Measurements from ENCODE around the gene PCNX1.
"Not testable (repeated sequence)": the region's sequence is repeated elsewhere in the genome, so short reads cannot be mapped to it uniquely, and the experiment has no call there.

Gene PCNX1

DNA sequence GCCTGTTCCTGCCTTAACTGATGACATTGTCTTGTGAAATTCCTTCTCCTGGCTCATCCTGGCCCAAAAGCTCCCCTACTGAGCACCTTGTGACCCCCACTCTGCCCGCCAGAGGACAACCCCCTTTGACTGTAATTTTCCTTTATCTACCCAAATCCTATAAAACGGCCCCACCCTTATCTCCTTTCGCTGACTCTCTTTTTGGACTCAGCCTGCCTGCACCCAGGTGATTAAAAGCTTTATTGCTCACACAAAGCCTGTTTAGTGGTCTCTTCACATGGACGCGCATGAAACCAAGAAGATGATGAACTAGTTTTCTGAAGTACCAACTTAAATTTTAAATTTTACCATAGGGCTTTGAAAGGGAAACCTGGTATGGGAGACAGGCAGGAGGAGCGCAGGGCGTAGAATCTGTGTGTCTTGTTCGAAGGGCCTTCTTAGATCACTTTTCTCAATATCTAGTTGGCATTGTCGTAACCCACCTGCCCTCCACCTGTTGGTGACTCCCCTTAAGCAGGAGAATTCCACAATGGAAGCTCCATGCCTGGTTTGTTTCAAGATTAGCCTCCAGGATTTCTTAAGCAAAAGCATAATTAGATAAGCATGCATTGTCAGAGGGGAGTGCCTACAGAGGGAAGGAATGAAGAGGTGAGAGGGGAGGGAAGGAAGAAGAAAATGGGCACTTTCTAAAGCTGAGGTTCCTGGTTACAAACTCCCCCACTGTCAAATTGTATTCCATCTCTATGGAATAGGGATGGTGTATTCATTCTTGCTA, 222.6 kb downstream of the PCNX1 start:
- DNase-seq; ATAC-seq; H3K27ac Mint-ChIP-seq; H3K36me3 Mint-ChIP-seq (ENCODE audit: low read depth); H3K9me3 Mint-ChIP-seq; H3K27me3 Mint-ChIP-seq; H3K4me3 Mint-ChIP-seq: not testable (repeated sequence)
- peaks cover 12% of the 10 kb centered on the region for H3K4me1 Mint-ChIP-seq

DNA sequence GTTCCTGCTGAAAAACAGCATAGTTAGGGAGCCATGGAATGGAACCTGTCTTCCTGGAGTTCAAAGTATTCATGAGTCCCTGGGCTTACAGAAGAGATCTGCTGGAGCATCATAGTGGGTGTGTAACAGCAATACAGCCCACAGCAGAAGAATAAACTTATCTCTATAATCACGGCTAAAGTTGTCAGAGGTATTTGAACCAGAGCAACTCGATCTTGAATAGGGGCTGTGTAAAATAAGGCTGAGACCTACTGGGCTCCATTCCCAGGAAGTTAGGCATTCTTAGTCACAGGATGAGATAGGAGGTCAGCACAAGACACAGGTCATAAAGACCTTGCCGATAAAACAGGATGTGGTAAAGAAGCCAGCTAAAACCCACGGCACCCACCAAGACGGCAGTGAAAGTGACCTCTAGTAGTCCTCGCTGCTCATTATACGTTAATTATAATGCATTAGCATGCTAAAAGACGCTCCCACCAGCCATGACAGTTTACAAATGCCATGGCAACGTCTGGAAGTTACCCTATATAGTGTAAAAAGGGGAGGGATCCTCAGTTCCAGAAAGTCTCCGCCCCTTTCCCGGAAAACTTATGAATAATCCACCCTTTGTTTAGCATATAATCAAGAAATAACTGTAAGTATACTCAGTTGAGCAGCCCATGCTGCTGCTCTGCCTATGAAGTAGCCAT, 223.4 kb downstream of the PCNX1 start:
- H3K4me3 Mint-ChIP-seq, result no peak overlapping the region
- no peak for DNase-seq

DNA sequence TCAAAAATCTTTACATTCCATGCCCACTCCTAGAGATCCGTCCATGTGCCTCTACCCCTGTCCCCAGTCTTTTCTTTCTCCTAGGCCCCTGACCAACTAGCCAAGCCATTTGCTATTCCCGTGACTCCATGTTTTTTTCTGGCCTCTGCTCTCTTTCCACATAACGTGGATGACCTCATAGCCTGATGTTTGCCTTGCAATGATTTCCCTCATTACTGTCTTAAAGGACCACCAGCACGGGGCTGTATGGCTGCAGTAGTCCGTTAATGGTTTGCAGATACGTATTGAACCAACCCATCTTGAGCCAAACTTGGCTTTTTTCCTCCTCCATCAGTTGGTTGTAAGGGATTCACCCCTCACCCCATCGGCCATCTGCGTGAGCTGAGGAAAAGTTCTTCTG, 226.0 kb downstream of the PCNX1 start:
- Mint-ChIP-seq H3K4me1 (peaks cover 16% of the 10 kb centered on the region), H3K27me3 (no peaks in the 10 kb centered on the region), H3K4me3 (no peak overlapping the region), H3K9me3 (no peaks in the 10 kb centered on the region), H3K36me3 (ENCODE audit: low read depth) (no peaks in the 10 kb centered on the region), H3K27ac (no peak overlapping the region)
- DNase-seq (no peak), ATAC-seq (no peak)

More for the DNA sequence above, 223.4 kb downstream of the PCNX1 start:
- Mint-ChIP-seq H3K36me3 (ENCODE audit: low read depth) (no peaks in the 10 kb centered on the region), H3K27me3 (no peaks in the 10 kb centered on the region), H3K9me3 (no peaks in the 10 kb centered on the region), H3K4me1 (peaks cover 12% of the 10 kb centered on the region), H3K27ac (no peak overlapping the region)
- peak; percentile 57 for ATAC-seq

DNA sequence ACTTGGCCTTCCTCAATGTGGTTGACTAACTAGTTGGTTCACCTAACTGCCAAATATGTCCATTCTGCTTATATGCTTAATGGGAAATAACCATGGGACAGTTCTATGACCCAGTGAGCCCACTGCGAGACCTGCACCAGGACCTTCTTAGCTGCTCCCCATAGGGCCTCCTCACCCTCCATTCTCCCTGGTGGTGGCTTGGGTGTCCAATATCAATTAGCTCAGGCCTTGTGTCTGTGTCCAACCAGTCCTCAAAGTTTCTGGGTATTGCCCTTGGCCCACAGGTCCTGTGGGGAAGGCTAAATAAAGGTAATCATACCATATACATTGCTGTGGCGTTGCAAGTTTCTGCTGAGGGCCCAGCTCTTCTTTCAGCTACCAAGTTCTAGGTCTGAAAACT, 228.2 kb downstream of the PCNX1 start:
- Mint-ChIP-seq H3K36me3 (ENCODE audit: low read depth) (no peaks in the 10 kb centered on the region), H3K9me3 (no peaks in the 10 kb centered on the region), H3K27me3 (no peaks in the 10 kb centered on the region), H3K27ac (no peak overlapping the region), H3K4me3 (no peak overlapping the region), H3K4me1 (peaks cover 19% of the 10 kb centered on the region)
- no peak for DNase-seq
- no peak for ATAC-seq

DNA sequence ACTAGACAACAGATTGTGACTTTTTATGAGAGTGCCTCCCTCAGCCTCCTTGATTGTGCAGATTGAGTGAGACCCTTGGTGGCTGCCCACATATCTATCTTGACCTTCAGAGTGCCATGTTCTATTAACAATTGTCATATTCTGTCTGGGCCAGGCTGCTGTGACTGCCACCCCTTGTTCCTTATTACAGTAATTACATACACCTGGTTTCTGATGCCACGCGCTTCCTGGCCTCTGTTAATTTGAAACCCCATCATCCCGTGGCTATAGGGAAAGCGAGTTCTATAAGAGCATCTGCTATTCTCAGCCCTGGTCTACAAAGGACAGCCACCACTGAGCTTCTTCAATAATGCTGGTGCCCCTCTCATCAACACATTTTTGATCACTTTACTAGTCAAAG, 228.7 kb downstream of the PCNX1 start:
- no peak overlapping the region for H3K27ac Mint-ChIP-seq

DNA sequence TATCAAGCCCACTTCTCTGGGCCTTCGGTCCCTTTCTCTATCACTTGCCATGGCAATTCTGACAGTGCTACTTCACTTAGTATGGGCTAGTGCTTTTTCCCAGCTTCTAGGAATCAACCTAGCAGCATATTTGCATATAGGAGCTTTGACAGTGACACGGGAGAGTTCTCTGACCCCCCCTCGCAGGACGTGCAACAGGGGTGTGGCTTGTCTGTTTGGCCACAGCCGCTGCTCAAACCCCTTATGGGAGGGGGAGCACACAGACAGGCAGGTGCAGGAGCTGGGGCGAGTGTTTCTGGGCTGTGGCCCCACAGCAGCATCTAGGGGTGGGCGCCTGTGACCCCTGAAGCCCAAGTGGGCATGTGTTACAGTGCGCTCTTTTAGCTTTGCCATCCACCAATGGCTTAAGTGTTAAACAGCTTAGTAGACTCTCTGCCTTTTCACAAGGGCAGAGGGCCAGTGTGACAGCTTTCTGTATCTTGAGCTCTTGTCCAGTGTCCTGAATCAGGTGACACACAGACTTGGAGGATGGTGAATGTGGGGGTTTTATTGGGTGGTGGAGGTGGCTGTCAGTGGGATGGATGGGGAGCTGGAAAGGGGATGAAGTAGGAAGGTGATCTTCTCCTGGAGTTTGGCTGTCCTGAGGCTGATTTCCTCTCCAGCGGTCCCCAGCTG, 229.3 kb downstream of the PCNX1 start:
- Mint-ChIP-seq H3K4me3 (no peak overlapping the region), H3K4me1 (peaks cover 14% of the 10 kb centered on the region), H3K27me3 (no peaks in the 10 kb centered on the region), H3K36me3 (ENCODE audit: low read depth) (no peaks in the 10 kb centered on the region), H3K9me3 (no peaks in the 10 kb centered on the region), H3K27ac (no peak overlapping the region)
- DNase-seq (no peak), ATAC-seq (no peak)

More for the DNA sequence above, 228.7 kb downstream of the PCNX1 start:
- H3K9me3 Mint-ChIP-seq, result no peaks in the 10 kb centered on the region
- no peak for ATAC-seq
- no peaks in the 10 kb centered on the region for H3K27me3 Mint-ChIP-seq
- no peak overlapping the region for H3K4me3 Mint-ChIP-seq
- no peak for DNase-seq
- peaks cover 15% of the 10 kb centered on the region for H3K4me1 Mint-ChIP-seq
- H3K36me3 Mint-ChIP-seq (ENCODE audit: low read depth), result no peaks in the 10 kb centered on the region

DNA sequence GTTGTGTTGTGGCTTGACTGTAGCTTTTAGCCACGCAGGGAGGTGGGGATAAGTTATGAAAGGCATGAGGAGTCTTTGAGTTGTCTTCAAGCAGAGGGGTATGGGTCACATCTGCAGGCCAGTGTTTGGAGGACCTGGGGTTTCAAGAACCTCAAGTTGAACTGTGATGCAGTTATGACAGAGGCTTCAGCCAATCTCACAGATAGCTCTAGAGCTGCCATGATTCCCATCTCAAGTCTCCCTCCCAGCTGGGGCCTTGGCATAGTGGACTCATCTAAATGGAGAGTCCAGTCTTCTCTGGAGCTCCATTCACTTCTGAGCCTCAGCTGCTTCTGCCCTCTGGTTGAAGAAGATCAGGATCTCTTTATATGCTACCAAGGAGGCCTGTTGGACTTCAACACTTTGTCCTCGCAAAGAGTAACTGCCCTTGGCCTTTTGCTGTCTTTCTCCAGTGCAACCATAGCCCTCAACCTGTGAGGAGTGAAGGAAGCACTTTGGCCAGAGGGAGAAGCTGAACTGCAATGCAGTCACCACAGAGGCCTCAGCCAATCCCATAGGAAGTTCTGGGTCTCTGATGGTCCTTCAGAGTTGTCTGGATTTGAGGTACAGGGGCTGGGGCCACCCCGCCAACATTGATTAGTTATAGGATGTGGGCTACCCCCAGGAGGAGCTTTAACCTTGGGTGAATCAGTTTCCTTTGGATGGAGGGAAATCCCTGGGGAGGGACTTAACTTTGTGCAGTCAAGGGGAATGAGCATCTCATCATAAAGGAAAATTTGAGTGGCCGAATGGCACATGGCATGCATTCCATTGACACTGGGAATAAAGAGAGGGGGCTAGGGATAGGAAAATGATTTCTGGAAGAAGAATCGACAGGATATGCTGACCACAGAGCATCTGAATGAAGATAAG, 230.5 kb downstream of the PCNX1 start:
- no peak for ATAC-seq
- no peak overlapping the region for H3K27ac Mint-ChIP-seq

DNA sequence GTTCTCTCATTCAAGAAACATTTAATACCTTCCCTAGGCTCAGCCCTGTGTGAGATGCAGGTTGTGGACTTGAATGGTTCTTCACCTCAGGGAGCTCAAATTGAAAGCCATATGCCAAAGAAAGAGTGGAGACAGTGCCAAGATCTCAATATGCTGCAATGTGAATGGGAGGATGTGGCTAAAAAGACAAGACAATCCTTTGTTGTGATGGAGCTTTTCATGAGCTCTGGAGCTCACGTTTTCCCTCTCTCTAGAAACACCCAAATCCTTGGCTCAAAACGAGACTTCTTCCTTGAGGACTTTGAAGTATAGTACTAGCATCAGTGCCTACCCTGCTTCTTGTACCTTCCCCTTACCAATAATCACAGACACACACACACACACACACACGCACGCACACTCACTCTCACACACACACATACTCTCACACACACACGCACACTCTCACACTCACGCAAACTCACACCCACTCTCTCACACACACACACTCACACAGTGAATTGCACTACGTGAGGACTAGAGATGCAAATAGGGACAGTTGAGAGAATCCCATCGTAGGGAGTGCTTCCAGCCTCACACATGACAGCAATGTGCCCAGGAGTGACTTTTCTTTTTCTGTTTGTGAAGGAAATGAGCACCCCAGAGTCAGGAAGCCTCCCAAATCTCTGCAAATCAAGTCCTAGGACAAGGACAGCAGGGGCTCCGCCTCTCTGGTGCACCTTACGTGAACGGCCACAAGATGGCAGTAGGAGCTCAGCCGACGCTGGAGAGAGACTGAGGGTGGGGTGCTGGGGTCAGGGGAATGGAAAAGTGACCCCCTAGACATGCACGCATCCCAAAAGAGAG, 231.4 kb downstream of the PCNX1 start:
- DNase-seq (peak; percentile 70), ATAC-seq (no peak)
- Mint-ChIP-seq H3K27me3 (no peaks in the 10 kb centered on the region), H3K27ac (no peak overlapping the region), H3K4me1 (peaks cover 35% of the 10 kb centered on the region), H3K36me3 (ENCODE audit: low read depth) (no peaks in the 10 kb centered on the region), H3K9me3 (no peaks in the 10 kb centered on the region), H3K4me3 (no peak overlapping the region)

More for the DNA sequence above, 230.5 kb downstream of the PCNX1 start:
- H3K4me1 Mint-ChIP-seq, result peaks cover 26% of the 10 kb centered on the region
- H3K9me3 Mint-ChIP-seq, result no peaks in the 10 kb centered on the region
- H3K36me3 Mint-ChIP-seq (ENCODE audit: low read depth), result no peaks in the 10 kb centered on the region
- DNase-seq, result no peak
- no peak overlapping the region for H3K4me3 Mint-ChIP-seq
- H3K27me3 Mint-ChIP-seq, result no peaks in the 10 kb centered on the region

DNA sequence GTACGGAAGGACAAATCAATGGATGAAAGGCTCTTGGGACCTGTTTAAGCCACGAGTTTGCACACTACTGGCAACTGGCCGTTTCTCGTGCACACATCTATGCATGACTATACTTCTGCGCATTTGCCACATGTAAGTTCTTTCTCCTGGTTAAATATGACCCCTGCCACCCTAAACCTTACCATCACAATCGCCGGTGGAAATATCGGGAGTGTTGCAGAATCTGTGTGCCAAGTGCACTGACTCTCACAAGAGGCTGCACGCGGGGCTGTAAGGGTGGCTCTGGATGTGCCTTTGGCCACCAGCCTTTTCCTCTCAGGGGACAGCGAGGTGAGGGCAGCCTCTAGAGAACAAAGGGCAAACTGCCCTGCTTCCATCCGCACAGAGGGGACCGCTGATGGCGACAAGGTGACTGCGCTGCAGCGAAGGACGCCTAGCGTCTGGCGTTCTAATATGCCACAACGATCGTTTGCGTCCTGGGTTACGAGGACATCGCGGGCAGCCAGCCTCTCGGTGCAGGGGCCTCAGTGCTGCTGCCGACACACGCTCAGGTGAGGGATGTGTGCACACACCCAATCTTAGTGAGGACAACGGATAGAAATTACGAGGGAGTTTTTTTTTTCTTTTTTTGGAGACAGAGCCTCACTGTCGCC, 232.2 kb downstream of the PCNX1 start:
- H3K27ac Mint-ChIP-seq, result no peak overlapping the region
- ATAC-seq (no peak), DNase-seq (no peak)
- H3K36me3 Mint-ChIP-seq (ENCODE audit: low read depth), result no peaks in the 10 kb centered on the region
- H3K4me3 Mint-ChIP-seq, result no peak overlapping the region
- no peaks in the 10 kb centered on the region for H3K9me3 Mint-ChIP-seq
- no peaks in the 10 kb centered on the region for H3K27me3 Mint-ChIP-seq
- H3K4me1 Mint-ChIP-seq, result peaks cover 41% of the 10 kb centered on the region

DNA sequence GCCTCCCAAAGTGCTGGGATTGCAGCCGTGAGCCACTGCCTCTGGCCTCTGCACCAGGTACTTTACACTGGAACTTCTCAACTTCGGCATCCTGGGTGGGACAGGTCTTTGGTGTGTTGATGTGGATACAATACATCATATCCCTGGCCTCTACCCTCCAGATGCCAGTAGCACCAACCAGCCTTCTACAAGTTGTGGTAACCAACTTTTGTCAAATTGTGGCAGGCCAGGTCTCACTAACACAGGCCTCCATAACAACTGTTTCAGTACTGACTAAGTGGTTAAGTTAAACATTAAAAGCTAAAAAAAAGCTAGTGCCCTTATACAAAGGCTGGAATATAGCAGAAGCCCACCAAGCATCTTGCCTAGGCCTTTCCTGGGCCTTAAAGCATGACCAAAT, 232.9 kb downstream of the PCNX1 start:
- Mint-ChIP-seq H3K36me3 (ENCODE audit: low read depth) (no peaks in the 10 kb centered on the region), H3K4me3 (no peak overlapping the region), H3K4me1 (peaks cover 44% of the 10 kb centered on the region), H3K9me3 (no peaks in the 10 kb centered on the region), H3K27ac (no peak overlapping the region), H3K27me3 (no peaks in the 10 kb centered on the region)
- DNase-seq (no peak), ATAC-seq (no peak)

DNA sequence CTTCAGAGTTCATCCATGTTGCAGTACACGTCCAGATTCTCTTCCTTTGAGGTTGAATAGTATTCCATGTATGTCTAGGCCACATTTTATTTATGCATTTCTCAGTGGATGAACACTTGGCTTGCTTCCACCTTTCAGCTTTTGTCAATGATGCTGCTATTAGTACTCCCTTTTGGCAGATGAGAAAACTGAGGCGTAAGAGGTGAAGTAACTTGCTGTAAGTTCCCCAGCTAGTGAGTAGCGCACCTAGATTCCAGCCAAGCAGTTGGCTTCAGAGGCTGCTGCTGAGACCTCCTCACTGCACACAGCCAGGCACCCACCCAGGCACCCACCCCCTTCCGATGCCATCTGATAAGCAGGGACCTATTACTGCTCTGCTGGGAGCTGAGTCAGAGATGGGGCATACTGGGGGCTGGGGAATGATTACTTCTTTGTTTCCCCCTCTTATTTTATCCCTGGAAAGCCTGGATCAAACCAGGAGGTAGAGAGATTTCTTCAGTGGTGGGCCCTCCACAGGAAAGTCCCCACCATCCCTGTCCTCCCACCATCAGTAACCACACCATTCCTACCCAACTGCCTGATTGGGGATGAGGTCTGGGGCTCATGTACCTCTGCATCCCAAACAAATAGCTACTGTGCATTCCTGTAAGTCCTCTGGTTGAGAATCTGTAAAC, 234.6 kb downstream of the PCNX1 start:
- H3K4me1 Mint-ChIP-seq, result peaks cover 45% of the 10 kb centered on the region
- H3K27me3 Mint-ChIP-seq, result no peaks in the 10 kb centered on the region
- peak overlapping the region; percentile 89 for H3K27ac Mint-ChIP-seq
- no peaks in the 10 kb centered on the region for H3K36me3 Mint-ChIP-seq (ENCODE audit: low read depth)
- ATAC-seq (no peak), DNase-seq (no peak)
- H3K4me3 Mint-ChIP-seq, result no peak overlapping the region
- no peaks in the 10 kb centered on the region for H3K9me3 Mint-ChIP-seq

DNA sequence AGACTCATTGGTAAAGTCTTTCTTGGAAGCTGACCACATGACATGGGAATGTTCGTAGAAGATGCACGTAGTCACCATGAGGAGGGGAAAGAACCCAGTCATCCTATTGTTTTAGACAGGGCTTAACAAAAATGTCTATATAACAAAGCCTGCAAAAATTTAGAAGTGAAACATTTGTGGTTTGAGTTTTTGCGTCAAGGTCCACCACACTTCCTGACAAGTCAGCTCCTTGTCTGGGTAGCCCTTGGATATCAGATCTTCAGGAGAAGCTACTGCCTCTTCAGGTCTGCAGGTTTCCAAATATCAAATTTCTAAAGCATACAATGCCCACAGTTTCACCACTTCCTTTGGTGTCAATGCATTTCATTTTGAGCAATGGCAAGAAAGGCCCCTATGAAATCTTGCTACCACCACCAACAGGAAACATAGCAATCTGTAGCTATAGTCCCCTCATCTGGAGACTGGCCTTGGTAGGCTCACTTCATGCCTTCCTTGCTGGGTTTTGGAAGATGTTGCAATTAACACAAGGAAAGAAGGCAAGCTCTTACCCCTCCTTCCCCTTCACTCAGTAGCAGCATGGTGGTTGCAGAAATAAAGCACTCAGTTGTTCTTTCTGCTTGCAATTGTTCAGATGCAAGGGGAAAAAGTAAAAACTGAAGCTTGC, 235.2 kb downstream of the PCNX1 start:
- Mint-ChIP-seq H3K36me3 (ENCODE audit: low read depth) (no peaks in the 10 kb centered on the region), H3K27me3 (no peaks in the 10 kb centered on the region), H3K4me1 (peaks cover 45% of the 10 kb centered on the region), H3K4me3 (peak overlapping the region; percentile 57), H3K9me3 (no peaks in the 10 kb centered on the region), H3K27ac (peak overlapping the region; percentile 89)
- DNase-seq (peak; percentile 36), ATAC-seq (peak; percentile 60)

Measured in activated naive CD8-positive, alpha-beta T cell treated with anti-CD3 and anti-CD28 coated beads, Interleukin-2, amount 50 U/mL, for 24 hours (primary cell).